ENCODE measurements around the gene SPHK1. TPM values are rescaled to one million over a fixed set of nuclear protein-coding genes. Genes with fewer than 3 reads are reported as not detected.

Gene SPHK1
- total RNA-seq, 4 donors from 2014 or later = 7.9 to 33.2 (median 12.0) TPM

DNA sequence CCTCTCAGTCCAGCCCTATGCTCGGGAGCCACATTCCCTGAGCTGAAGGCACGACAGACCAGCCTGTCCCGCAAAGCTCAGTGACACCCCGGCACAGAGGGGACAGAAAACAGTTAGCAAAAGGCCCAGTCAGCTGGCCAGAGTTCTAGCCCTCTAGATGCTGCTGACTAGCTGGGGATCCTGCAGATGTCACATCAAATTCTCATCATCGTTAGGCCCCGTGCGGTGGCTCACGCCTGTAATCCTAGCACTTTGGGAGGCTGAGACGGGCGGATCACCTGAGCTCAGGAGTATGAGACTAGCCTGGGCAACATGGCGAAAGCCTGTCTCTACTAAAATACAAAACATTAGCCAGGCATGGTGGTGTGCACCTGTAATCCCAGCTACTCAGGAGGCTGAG, 51.3 kb downstream of the SPHK1 start:
- Histone ChIP-seq H3K4me3 (no peak overlapping the region), H3K9me3 (no peaks in the 10 kb centered on the region), H3K27ac (no peak overlapping the region), H3K36me3 (no peaks in the 10 kb centered on the region), H3K27me3 (no peaks in the 10 kb centered on the region), H3K4me1 (no peaks in the 10 kb centered on the region)
- intact Hi-C loops (cut with DNase I; ENCODE audit: low total_unique reads) = no loop called here
- no peak for DNase-seq
- TF ChIP-seq, protein P1, sequence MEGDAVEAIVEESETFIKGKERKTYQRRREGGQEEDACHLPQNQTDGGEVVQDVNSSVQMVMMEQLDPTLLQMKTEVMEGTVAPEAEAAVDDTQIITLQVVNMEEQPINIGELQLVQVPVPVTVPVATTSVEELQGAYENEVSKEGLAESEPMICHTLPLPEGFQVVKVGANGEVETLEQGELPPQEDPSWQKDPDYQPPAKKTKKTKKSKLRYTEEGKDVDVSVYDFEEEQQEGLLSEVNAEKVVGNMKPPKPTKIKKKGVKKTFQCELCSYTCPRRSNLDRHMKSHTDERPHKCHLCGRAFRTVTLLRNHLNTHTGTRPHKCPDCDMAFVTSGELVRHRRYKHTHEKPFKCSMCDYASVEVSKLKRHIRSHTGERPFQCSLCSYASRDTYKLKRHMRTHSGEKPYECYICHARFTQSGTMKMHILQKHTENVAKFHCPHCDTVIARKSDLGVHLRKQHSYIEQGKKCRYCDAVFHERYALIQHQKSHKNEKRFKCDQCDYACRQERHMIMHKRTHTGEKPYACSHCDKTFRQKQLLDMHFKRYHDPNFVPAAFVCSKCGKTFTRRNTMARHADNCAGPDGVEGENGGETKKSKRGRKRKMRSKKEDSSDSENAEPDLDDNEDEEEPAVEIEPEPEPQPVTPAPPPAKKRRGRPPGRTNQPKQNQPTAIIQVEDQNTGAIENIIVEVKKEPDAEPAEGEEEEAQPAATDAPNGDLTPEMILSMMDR (IDR thresholded peaks at IDR 0.05) = no peak
- TF ChIP-seq POLR2A (IDR thresholded peaks at IDR 0.05) = no peak

Small RNAs within 50 kb of the gene (small RNA-seq; reads per million reads assigned to genes)
- gene RNU6-24P = not detected

Other genes starting within 250 kb of the SPHK1 start
- 10 to 100 TPM in 1 of 4 donors, 1 to 10 TPM in 1, under 1 TPM in 2; 0.51 to 14.0 (median 1.0) TPM for gene FOXJ1, start 243.4 kb upstream of the SPHK1 start, total RNA-seq
- gene RNF157, start 144.1 kb upstream of the SPHK1 start, total RNA-seq = 1 to 10 TPM in 3 of 4 donors, under 1 TPM in 1; 0.77 to 5.7 (median 1.7) TPM
- 10 to 100 TPM in 2 of 4 donors, 1 to 10 TPM in 2; 2.0 to 17.4 (median 9.2) TPM for gene UBALD2, start 119.3 kb upstream of the SPHK1 start, total RNA-seq
- gene QRICH2, start 76.3 kb upstream of the SPHK1 start, total RNA-seq = 1 to 10 TPM in 3 of 4 donors, under 1 TPM in 1; under 0.01 to 7.2 (median 4.4) TPM
- 10 to 100 TPM; 52.4 to 82.3 (median 68.7) TPM for gene PRPSAP1, start 30.7 kb upstream of the SPHK1 start, total RNA-seq
- 10 to 100 TPM in 2 of 4 donors, 1 to 10 TPM in 2; 5.0 to 31.5 (median 17.9) TPM for gene UBE2O, start 68.5 kb downstream of the SPHK1 start, total RNA-seq
- gene AANAT, start 83.0 kb downstream of the SPHK1 start, total RNA-seq = not detected
- gene RHBDF2, start 116.8 kb downstream of the SPHK1 start, total RNA-seq = 10 to 100 TPM in 2 of 4 donors, 1 to 10 TPM in 2; 3.8 to 26.1 (median 8.4) TPM
- gene CYGB, start 153.1 kb downstream of the SPHK1 start, total RNA-seq = 10 to 100 TPM in 2 of 4 donors, 1 to 10 TPM in 2; 7.8 to 33.2 (median 19.8) TPM
- 10 to 100 TPM in 1 of 4 donors, under 1 TPM in 2, not detected in 1; 0.26 to 13.4 (median 0.69) TPM for gene PRCD, start 155.4 kb downstream of the SPHK1 start, total RNA-seq
- gene ST6GALNAC2, start 201.3 kb downstream of the SPHK1 start, total RNA-seq = 1 to 10 TPM in 2 of 4 donors, under 1 TPM in 1, not detected in 1; 0.59 to 9.5 (median 5.3) TPM